Small intestine (tissue), 7 donors: Measurements from ENCODE around the gene ARHGEF16. TPM values are rescaled to one million over a fixed set of nuclear protein-coding genes. Genes with fewer than 3 reads are reported as not detected.

Experiments used
- DNase-seq, 2 donors: peaks; one replicate each; pipeline versions ENCODE4 v3.0.0 to v3.0.0-alpha.2; 2013
- FAIRE-seq: peaks from 2 replicates; lab custom pipeline; 2012; peaks lifted over from hg19 to GRCh38; lab: Jason Lieb, UNC
- H3K27ac ChIP-seq, 3 donors: one replicate each; pipeline ENCODE4 v1.5.1; 2013; ENCODE audit warnings: low read length in 2 of 3, mild to moderate bottlenecking in 2 of 3, control low read depth in 1 of 3, inconsistent platforms in 1 of 3, low read depth in 1 of 3, moderate library complexity in 1 of 3
- H3K27me3 ChIP-seq, 3 donors: one replicate each; pipeline ENCODE4 v1.6.1; 2013; ENCODE audit warnings: low read length in 3 of 3, inconsistent platforms in 1 of 3; ENCODE audit not compliant: control insufficient read depth in 3 of 3, insufficient read depth in 3 of 3
- H3K36me3 ChIP-seq, 3 donors: one replicate each; pipeline ENCODE4 v1.6.1; 2013; ENCODE audit warnings: low read length in 3 of 3, inconsistent platforms in 1 of 3, low read depth in 1 of 3, mild to moderate bottlenecking in 1 of 3, moderate library complexity in 1 of 3; ENCODE audit not compliant: control insufficient read depth in 3 of 3, insufficient read depth in 2 of 3
- H3K4me1 ChIP-seq, 3 donors: one replicate each; pipeline ENCODE4 v1.6.1; 2013; ENCODE audit warnings: low read length in 2 of 3, inconsistent platforms in 1 of 3, low read depth in 1 of 3, mild to moderate bottlenecking in 1 of 3, moderate library complexity in 1 of 3; ENCODE audit not compliant: control insufficient read depth in 3 of 3, insufficient read depth in 2 of 3
- H3K4me3 ChIP-seq, 3 donors: one replicate each; pipeline ENCODE4 v1.5.1; 2013; ENCODE audit warnings: low read length in 3 of 3, control low read depth in 1 of 3, inconsistent platforms in 1 of 3, low read depth in 1 of 3, mild to moderate bottlenecking in 1 of 3, moderate library complexity in 1 of 3
- H3K9me3 ChIP-seq, 2 donors: one replicate each; pipeline ENCODE4 v1.6.1; 2013; ENCODE audit warnings: low read depth in 1 of 2, low read length in 1 of 2; ENCODE audit not compliant: control insufficient read depth in 2 of 2, insufficient read depth in 1 of 2
- WGBS, 3 donors: extraction: QIAGEN DNeasy Blood & Tissue Kit; methylation state at CpG; one replicate each; pipeline ENCODE4 v1.1.7; 2013; 5-methylcytosine and 5-hydroxymethylcytosine counted together
- polyA plus RNA-seq, 4 donors: library from polyadenylated mRNA; stranded (reverse) in 3 of 4; unstranded in 1 of 4; fragments of 200-250 nt in 3 of 4; fragments of 120-200 nt in 1 of 4; gene quantifications; one replicate each; pipeline versions ENCODE4 v1.2.1 to v1.2.3, GENCODE V29; 2013
- donor health status: healthy with polysubstance abuse.
- donor health status: control.
- donor health status: control.
- donor health status: Bipolar disorder and iron deficiency.
- donor health status: healthy.

The ARHGEF16 gene
- polyA plus RNA-seq, 4 donors = 31.0 to 121 (median 83.7) TPM

- Histone ChIP-seq H3K27ac (no peak overlapping the region), H3K4me3 (no peak overlapping the region), H3K9me3 (peaks cover 0 to 2% of the 10 kb centered on the region in 2 donors), H3K27me3 (no peaks in the 10 kb centered on the region), H3K36me3 (peaks cover 0 to 3% (median 0%) of the 10 kb centered on the region in 3 donors), H3K4me1 (no peaks in the 10 kb centered on the region)
- 85 to 92% (median 91%) methylated on average over 12 of the region's 12 CpGs for WGBS, 3 donors
- DNase-seq = no peak
- FAIRE-seq = no peak
These were observed 56.4 kb downstream of the ARHGEF16 start for GRCh38 chr1:3510956-3511250.

GRCh38 chr1:3511306-3511705, 56.8 kb downstream of the ARHGEF16 start:
- 89 to 96% (median 95%) methylated on average over 16 of the region's 16 CpGs for WGBS, 3 donors
- FAIRE-seq (no peak), DNase-seq (no peak)
- Histone ChIP-seq H3K27me3 (no peaks in the 10 kb centered on the region), H3K36me3 (peaks cover 0 to 3% (median 0%) of the 10 kb centered on the region in 3 donors), H3K27ac (no peak overlapping the region), H3K9me3 (peaks cover 0 to 2% of the 10 kb centered on the region in 2 donors), H3K4me3 (no peak overlapping the region), H3K4me1 (no peaks in the 10 kb centered on the region)

- FAIRE-seq (no peak), DNase-seq (no peak)
- peaks cover 0 to 2% of the 10 kb centered on the region in 2 donors for H3K9me3 ChIP-seq
- WGBS, 3 donors = 92 to 96% (median 93%) methylated on average over 15 of the region's 15 CpGs
- no peaks in the 10 kb centered on the region for H3K27me3 ChIP-seq
- no peaks in the 10 kb centered on the region for H3K4me1 ChIP-seq
- H3K36me3 ChIP-seq = peaks cover 0 to 2% (median 0%) of the 10 kb centered on the region in 3 donors
- no peak overlapping the region for H3K4me3 ChIP-seq
- H3K27ac ChIP-seq = no peak overlapping the region
These were observed 57.4 kb downstream of the ARHGEF16 start for GRCh38 chr1:3511856-3512255.

GRCh38 chr1:3514404-3514803, 59.9 kb downstream of the ARHGEF16 start:
- no peak for FAIRE-seq
- peaks cover 0 to 2% of the 10 kb centered on the region in 2 donors for H3K9me3 ChIP-seq
- H3K4me1 ChIP-seq = no peaks in the 10 kb centered on the region
- no peaks in the 10 kb centered on the region for H3K27me3 ChIP-seq
- no peaks in the 10 kb centered on the region for H3K36me3 ChIP-seq
- H3K27ac ChIP-seq = no peak overlapping the region
- no peak overlapping the region for H3K4me3 ChIP-seq
- WGBS, 3 donors = 18 to 62% (median 45%) methylated on average over 12 to 17 of the region's 17 CpGs
- DNase-seq = no peak

- DNase-seq (no peak), FAIRE-seq (no peak)
- Histone ChIP-seq H3K4me1 (no peaks in the 10 kb centered on the region), H3K4me3 (no peak overlapping the region), H3K9me3 (peaks cover 0 to 2% of the 10 kb centered on the region in 2 donors), H3K27me3 (no peaks in the 10 kb centered on the region), H3K36me3 (no peaks in the 10 kb centered on the region), H3K27ac (no peak overlapping the region)
- 86 to 92% (median 92%) methylated on average over 12 of the region's 12 CpGs for WGBS, 3 donors
These were observed 60.8 kb downstream of the ARHGEF16 start for GRCh38 chr1:3515272-3515671.

GRCh38 chr1:3515774-3516480, 61.5 kb downstream of the ARHGEF16 start:
- no peak for DNase-seq

GRCh38 chr1:3516481-3516869, 62.0 kb downstream of the ARHGEF16 start:
- FAIRE-seq (no peak), DNase-seq (no peak)
- 83 to 90% (median 87%) methylated on average over 13 to 15 of the region's 15 CpGs for WGBS, 3 donors
- Histone ChIP-seq H3K36me3 (no peaks in the 10 kb centered on the region), H3K4me3 (no peak overlapping the region), H3K27ac (no peak overlapping the region), H3K27me3 (no peaks in the 10 kb centered on the region), H3K4me1 (no peaks in the 10 kb centered on the region), H3K9me3 (peaks cover 0 to 2% of the 10 kb centered on the region in 2 donors)

More at GRCh38 chr1:3515774-3516480, 61.5 kb downstream of the ARHGEF16 start:
- Histone ChIP-seq H3K27me3 (no peaks in the 10 kb centered on the region), H3K36me3 (no peaks in the 10 kb centered on the region), H3K4me1 (no peaks in the 10 kb centered on the region), H3K27ac (no peak overlapping the region), H3K4me3 (no peak overlapping the region), H3K9me3 (peaks cover 0 to 2% of the 10 kb centered on the region in 2 donors)
- no peak for FAIRE-seq
- 74 to 86% (median 76%) methylated on average over 16 to 19 of the region's 19 CpGs for WGBS, 3 donors

- Histone ChIP-seq H3K27me3 (no peaks in the 10 kb centered on the region), H3K4me3 (no peak overlapping the region), H3K9me3 (peaks cover 0 to 2% of the 10 kb centered on the region in 2 donors), H3K36me3 (no peaks in the 10 kb centered on the region), H3K4me1 (no peaks in the 10 kb centered on the region), H3K27ac (no peak overlapping the region)
- DNase-seq (no peak), FAIRE-seq (no peak)
- WGBS, 3 donors = 86 to 89% (median 86%) methylated on average over 26 to 27 of the region's 27 CpGs
These were observed 62.6 kb downstream of the ARHGEF16 start for GRCh38 chr1:3516911-3517675.
